Kidney epithelial cell (primary cell): ENCODE data around the gene UBE2M. TPM values are rescaled to one million over a fixed set of nuclear protein-coding genes. Genes with fewer than 3 reads are reported as not detected.
"Not testable (repeated sequence)": the region's sequence is repeated elsewhere in the genome, so short reads cannot be mapped to it uniquely, and the experiment has no call there.

ENCODE experiments used
- DNase-seq: peaks from one replicate; pipeline ENCODE4 v3.0.0-alpha.2; 2010; ENCODE audit warnings: low read depth
- H3K27me3 ChIP-seq: 2 replicates; pipeline ENCODE4 v1.6.0; 2011; ENCODE audit warnings: low read length; ENCODE audit not compliant: control insufficient read depth, insufficient read depth
- H3K36me3 ChIP-seq: 2 replicates; pipeline ENCODE4 v1.5.1; 2011; ENCODE audit warnings: low read length; ENCODE audit not compliant: control insufficient read depth, insufficient read depth
- H3K4me3 ChIP-seq: 2 replicates; pipeline ENCODE4 v1.5.1; 2011; ENCODE audit warnings: low read depth, mild to moderate bottlenecking, control low read depth, low read length
- CTCF ChIP-seq: IDR thresholded peaks from 2 replicates; pipeline ENCODE4 v1.5.1; 2011; ENCODE audit warnings: mild to moderate bottlenecking, moderate library complexity, low read length, control low read depth, inconsistent platforms; ENCODE audit not compliant: insufficient read depth, poor library complexity, severe bottlenecking
- total RNA-seq: library from RNA; depleted of rRNA; stranded (reverse); fragments of >200 nt; gene quantifications from 2 replicates; pipeline ENCODE4 v1.2.3, GENCODE V29; 2015

UBE2M gene
- total RNA-seq, 1 donor from 2014 or later = 50.3 TPM

GRCh38 chr19:58582985-58583384 is 24.6 kb upstream of the UBE2M start:
- no peak overlapping the region for H3K4me3 ChIP-seq
- H3K36me3 ChIP-seq = peaks cover 1% of the 10 kb centered on the region
- no peak for TF ChIP-seq CTCF
- H3K27me3 ChIP-seq = no peaks in the 10 kb centered on the region
- no peak for DNase-seq

- no peak for DNase-seq
- Histone ChIP-seq H3K27me3 (no peaks in the 10 kb centered on the region), H3K36me3 (peaks cover 1% of the 10 kb centered on the region), H3K4me3 (no peak overlapping the region)
- TF ChIP-seq CTCF = peak; percentile 99
Measured at GRCh38 chr19:58581227-58582141, 23.1 kb upstream of the UBE2M start.

- Histone ChIP-seq H3K4me3 (no peak overlapping the region), H3K36me3 (peaks cover 1% of the 10 kb centered on the region), H3K27me3 (no peaks in the 10 kb centered on the region)
- DNase-seq = no peak
- TF ChIP-seq CTCF = no peak
Measured at GRCh38 chr19:58579473-58580142, 21.2 kb upstream of the UBE2M start.

- no peak for TF ChIP-seq CTCF
- Histone ChIP-seq H3K36me3 (peaks cover 1% of the 10 kb centered on the region), H3K27me3 (no peaks in the 10 kb centered on the region), H3K4me3 (no peak overlapping the region)
- no peak for DNase-seq
Measured at GRCh38 chr19:58578012-58578925, 19.9 kb upstream of the UBE2M start.

- H3K27me3 ChIP-seq, H3K4me3 ChIP-seq, DNase-seq, H3K36me3 ChIP-seq: not testable (repeated sequence)
Measured at GRCh38 chr19:58577581-58577980, 19.2 kb upstream of the UBE2M start.
